Osteocyte (in vitro differentiated cells): ENCODE data around the gene PDCD11. TPM values are rescaled to one million over a fixed set of nuclear protein-coding genes. Genes with fewer than 3 reads are reported as not detected.

Source experiments
- DNase-seq: peaks from one replicate; pipeline ENCODE4 v3.0.0; 2021; ENCODE audit warnings: mixed read lengths; ENCODE audit not compliant: unreplicated experiment; ENCODE audit errors: extremely low spot score
- H3K27ac Mint-ChIP-seq: one replicate; pipeline ENCODE4 v1.8.0; 2021; ENCODE audit warnings: mild to moderate bottlenecking, mixed read lengths; ENCODE audit not compliant: unreplicated experiment
- H3K27me3 Mint-ChIP-seq: one replicate; pipeline ENCODE4 v1.8.0; 2021; ENCODE audit warnings: mixed read lengths; ENCODE audit not compliant: unreplicated experiment
- H3K36me3 Mint-ChIP-seq: one replicate; pipeline ENCODE4 v1.8.0; 2021; ENCODE audit warnings: mixed read lengths; ENCODE audit not compliant: unreplicated experiment
- H3K4me1 Mint-ChIP-seq: one replicate; pipeline ENCODE4 v1.8.0; 2021; ENCODE audit warnings: mixed read lengths; ENCODE audit not compliant: unreplicated experiment
- H3K4me3 Mint-ChIP-seq: one replicate; pipeline ENCODE4 v1.8.0; 2021; ENCODE audit warnings: mild to moderate bottlenecking, moderate library complexity, mixed read lengths; ENCODE audit not compliant: unreplicated experiment
- H3K9me3 Mint-ChIP-seq: one replicate; pipeline ENCODE4 v1.8.0; 2021; ENCODE audit warnings: mixed read lengths; ENCODE audit not compliant: unreplicated experiment
- total RNA-seq: library from RNA; stranded (reverse); gene quantifications from 2 replicates; pipeline ENCODE4 v1.2.1, GENCODE V29; 2021
- TF ChIP-seq, protein P1 (sequence below): fragments of 200-600 bp; sonication (generic); IDR thresholded peaks from 2 replicates; pipeline ENCODE4 v1.5.0; 2021; ENCODE audit warnings: antibody characterized with exemption, mild to moderate bottlenecking, moderate library complexity

The PDCD11 gene
- total RNA-seq, 1 donor from 2014 or later, result 32.6 TPM

DNA sequence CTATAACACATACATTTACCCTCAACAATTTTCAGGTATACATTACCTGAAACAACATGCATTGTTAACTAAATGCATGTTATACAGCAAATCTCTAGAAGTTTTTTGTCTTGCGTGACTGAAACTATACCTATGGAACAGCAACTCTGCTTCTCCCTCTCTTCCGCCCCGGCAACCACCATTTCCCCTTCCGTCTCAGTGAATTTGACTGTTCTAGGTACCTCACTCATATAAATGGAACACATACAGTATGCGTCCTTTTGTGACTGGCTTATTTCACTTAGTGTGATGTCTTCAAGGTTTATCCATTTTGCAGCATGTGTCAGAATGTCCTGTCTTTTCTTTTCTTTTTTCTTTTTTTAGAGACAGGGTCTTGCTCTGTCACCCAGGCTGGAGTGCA lies 33.2 kb downstream of the PDCD11 start:
- no peaks in the 10 kb centered on the region for H3K27me3 Mint-ChIP-seq
- H3K4me3 Mint-ChIP-seq, result no peak overlapping the region
- no peak overlapping the region for H3K27ac Mint-ChIP-seq
- peaks cover 53% of the 10 kb centered on the region for H3K36me3 Mint-ChIP-seq
- DNase-seq, result no peak
- no peaks in the 10 kb centered on the region for H3K4me1 Mint-ChIP-seq
- H3K9me3 Mint-ChIP-seq, result no peaks in the 10 kb centered on the region
- TF ChIP-seq, protein P1, sequence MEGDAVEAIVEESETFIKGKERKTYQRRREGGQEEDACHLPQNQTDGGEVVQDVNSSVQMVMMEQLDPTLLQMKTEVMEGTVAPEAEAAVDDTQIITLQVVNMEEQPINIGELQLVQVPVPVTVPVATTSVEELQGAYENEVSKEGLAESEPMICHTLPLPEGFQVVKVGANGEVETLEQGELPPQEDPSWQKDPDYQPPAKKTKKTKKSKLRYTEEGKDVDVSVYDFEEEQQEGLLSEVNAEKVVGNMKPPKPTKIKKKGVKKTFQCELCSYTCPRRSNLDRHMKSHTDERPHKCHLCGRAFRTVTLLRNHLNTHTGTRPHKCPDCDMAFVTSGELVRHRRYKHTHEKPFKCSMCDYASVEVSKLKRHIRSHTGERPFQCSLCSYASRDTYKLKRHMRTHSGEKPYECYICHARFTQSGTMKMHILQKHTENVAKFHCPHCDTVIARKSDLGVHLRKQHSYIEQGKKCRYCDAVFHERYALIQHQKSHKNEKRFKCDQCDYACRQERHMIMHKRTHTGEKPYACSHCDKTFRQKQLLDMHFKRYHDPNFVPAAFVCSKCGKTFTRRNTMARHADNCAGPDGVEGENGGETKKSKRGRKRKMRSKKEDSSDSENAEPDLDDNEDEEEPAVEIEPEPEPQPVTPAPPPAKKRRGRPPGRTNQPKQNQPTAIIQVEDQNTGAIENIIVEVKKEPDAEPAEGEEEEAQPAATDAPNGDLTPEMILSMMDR, result no peak

DNA sequence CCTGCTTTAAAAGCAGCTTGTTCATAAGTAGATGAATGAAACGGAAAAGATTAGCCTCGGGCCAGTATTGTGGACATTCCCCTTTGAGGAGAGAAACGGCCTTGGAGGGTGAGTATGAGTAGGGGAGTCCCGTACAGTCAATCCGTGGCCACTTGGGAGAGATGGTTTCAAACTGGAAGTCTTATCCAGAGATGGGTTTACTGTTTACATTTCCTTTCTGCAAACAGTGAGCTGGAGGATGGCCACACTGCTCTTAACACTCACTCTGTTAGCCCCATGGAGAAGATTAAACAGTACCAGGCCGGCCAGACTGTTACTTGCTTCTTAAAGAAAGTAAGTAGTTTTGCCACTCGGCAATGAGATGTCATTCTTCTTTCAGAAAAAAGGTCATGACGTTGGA lies 35.5 kb downstream of the PDCD11 start:
- Mint-ChIP-seq H3K27me3 (no peaks in the 10 kb centered on the region), H3K4me3 (no peak overlapping the region), H3K9me3 (no peaks in the 10 kb centered on the region), H3K36me3 (peaks cover 50% of the 10 kb centered on the region), H3K27ac (no peak overlapping the region), H3K4me1 (no peaks in the 10 kb centered on the region)
- no peak for DNase-seq
- TF ChIP-seq, protein P1, result no peak

DNA sequence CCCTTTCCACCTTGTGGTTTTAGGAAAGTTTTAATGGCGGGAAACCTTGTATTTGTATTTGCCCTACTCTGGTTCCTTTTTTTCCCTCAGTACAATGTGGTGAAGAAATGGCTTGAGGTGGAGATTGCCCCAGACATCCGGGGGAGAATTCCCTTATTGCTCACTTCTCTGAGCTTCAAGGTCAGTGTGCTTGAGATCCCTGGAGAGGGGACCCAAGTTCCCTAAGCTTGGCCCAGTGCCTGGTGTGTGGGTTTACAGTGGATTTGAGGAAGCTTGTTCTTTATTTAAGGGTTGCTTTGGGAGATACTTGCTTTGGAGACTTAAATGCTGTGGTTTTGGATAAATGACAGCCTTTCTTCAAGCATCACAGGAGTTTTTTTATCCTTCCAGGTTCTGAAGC lies 37.4 kb downstream of the PDCD11 start:
- Mint-ChIP-seq H3K27me3 (no peaks in the 10 kb centered on the region), H3K36me3 (peaks cover 53% of the 10 kb centered on the region), H3K4me1 (no peaks in the 10 kb centered on the region), H3K4me3 (no peak overlapping the region), H3K9me3 (no peaks in the 10 kb centered on the region), H3K27ac (no peak overlapping the region)
- TF ChIP-seq, protein P1, result no peak
- DNase-seq, result no peak

DNA sequence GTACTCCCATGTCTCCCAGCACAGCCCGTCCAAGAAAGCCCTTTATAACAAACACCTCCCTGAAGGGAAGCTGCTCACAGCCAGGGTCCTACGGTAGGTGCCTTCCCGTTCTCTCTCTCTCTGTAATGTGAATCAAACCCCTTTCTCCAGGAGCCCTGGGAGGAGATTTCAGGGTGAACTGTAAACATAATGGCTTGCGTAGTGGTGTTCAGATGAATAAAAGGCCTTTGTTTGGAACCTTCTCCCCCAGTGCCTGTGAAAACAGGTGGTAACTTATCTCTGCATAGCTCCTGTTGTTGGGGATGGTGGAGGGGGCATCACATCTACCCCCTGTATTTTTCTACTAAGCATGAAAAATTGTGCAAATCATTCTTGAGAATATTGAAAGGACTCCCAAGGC lies 43.4 kb downstream of the PDCD11 start:
- Mint-ChIP-seq H3K4me3 (no peak overlapping the region), H3K4me1 (peaks cover 4% of the 10 kb centered on the region), H3K27ac (no peak overlapping the region), H3K36me3 (peaks cover 61% of the 10 kb centered on the region), H3K27me3 (no peaks in the 10 kb centered on the region), H3K9me3 (no peaks in the 10 kb centered on the region)
- no peak for DNase-seq
- TF ChIP-seq, protein P1, result no peak

DNA sequence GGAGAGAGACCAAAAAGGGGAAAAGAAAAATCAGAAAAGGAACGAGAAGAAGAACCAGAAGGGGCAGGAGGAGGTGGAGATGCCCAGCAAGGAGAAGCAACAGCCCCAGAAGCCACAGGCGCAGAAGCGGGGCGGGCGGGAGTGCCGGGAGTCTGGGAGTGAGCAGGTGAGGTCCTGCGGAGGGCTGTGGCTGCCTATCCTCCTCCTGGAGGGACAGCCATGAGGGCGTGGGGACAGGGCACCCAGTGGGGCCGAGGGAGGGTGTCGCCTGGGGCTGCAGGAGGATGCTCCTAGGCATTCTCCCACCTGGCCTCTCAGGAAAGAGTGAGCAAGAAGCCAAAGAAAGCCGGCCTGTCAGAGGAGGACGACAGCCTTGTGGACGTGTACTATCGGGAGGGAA lies 44.0 kb downstream of the PDCD11 start:
- no peak for DNase-seq
- peaks cover 4% of the 10 kb centered on the region for H3K4me1 Mint-ChIP-seq
- TF ChIP-seq, protein P1, result no peak
- H3K4me3 Mint-ChIP-seq, result no peak overlapping the region
- no peak overlapping the region for H3K27ac Mint-ChIP-seq
- H3K9me3 Mint-ChIP-seq, result no peaks in the 10 kb centered on the region
- H3K27me3 Mint-ChIP-seq, result no peaks in the 10 kb centered on the region
- peaks cover 64% of the 10 kb centered on the region for H3K36me3 Mint-ChIP-seq
